ENCODE results near the gene DAND5.

DAND5 gene

DNA sequence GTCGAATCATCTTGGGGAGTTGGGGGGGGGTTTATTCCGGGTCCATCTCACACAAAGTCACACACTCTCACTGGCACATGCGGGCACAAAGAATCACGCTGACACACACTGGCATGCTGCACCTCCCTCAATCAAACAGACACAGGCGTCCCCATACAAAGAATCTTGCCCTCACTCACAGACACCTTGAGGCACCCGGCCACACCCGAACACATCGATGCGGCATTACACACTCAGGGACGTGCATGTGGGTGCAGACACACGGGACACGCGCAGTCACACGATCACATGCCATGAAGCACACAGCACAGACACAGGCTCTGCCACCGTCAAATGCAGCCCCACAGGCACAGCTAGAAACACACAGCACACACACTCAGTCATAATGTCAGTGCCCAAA, 33.7 kb downstream of the DAND5 start:
- H3K4me3 ChIP-seq (ENCODE audit: low read length) = peak overlapping the region; percentile 45; the same call in 1 of the 2 replicates
- no peak for DNase-seq (ENCODE audit: low read depth)
- TF ChIP-seq CTCF (conservative IDR thresholded peaks at IDR 0.05; ENCODE audit: low read length) = no peak

GRCh38 chr19:13004273-13004672, 34.9 kb downstream of the DAND5 start:
- TF ChIP-seq CTCF (conservative IDR thresholded peaks at IDR 0.05; ENCODE audit: low read length) = no peak
- DNase-seq (ENCODE audit: low read depth) = no peak
- H3K4me3 ChIP-seq (ENCODE audit: low read length) = no peak overlapping the region

DNA sequence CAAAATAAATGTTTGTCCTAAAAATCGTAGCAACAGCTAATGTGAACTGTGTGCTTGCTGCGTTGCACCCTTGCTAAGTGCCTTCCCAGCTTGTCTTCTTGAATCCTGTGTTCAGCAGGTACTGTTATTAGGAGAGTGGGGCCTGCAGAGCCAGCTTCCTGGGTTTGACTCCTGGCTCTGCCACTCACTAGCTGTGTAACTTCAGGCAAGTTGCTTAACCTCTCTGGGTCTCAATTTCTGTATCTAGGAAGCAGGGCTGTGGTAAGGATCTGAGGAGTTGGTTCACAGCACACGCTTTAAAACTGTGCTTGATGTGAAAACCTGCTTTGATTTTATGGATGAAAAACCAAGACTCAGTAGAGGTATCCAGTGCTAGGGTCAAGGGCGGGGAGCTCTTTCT, 35.9 kb downstream of the DAND5 start:
- no peak for TF ChIP-seq CTCF (conservative IDR thresholded peaks at IDR 0.05; ENCODE audit: low read length)
- DNase-seq (ENCODE audit: low read depth) = no peak
- no peak overlapping the region for H3K4me3 ChIP-seq (ENCODE audit: low read length)

GRCh38 chr19:13005861-13006370, 36.5 kb downstream of the DAND5 start:
- no peak for DNase-seq (ENCODE audit: low read depth)
- TF ChIP-seq CTCF (conservative IDR thresholded peaks at IDR 0.05; ENCODE audit: low read length) = no peak
- no peak overlapping the region for H3K4me3 ChIP-seq (ENCODE audit: low read length)

- H3K4me3 ChIP-seq (ENCODE audit: low read length) = no peak overlapping the region; the same call in 1 of the 2 replicates
- no peak for TF ChIP-seq CTCF (conservative IDR thresholded peaks at IDR 0.05; ENCODE audit: low read length)
- DNase-seq (ENCODE audit: low read depth) = peak; percentile 40
Measured at GRCh38 chr19:13006431-13007281, 37.3 kb downstream of the DAND5 start.

GRCh38 chr19:13007292-13008045, 38.1 kb downstream of the DAND5 start:
- TF ChIP-seq CTCF (conservative IDR thresholded peaks at IDR 0.05; ENCODE audit: low read length) = no peak
- peak; percentile 69 for DNase-seq (ENCODE audit: low read depth)
- peak overlapping the region; percentile 20 for H3K4me3 ChIP-seq (ENCODE audit: low read length)

Data from AG10803 (cell line).